ENCODE data around the gene KCNQ1.

The KCNQ1 gene

GRCh38 chr11:2673871-2674471, 229.2 kb downstream of the KCNQ1 start:
- H3K4me3 ChIP-seq (ENCODE audit: low read length) = no peak overlapping the region
- DNase-seq (ENCODE audit: low read depth, low spot score) = no peak

GRCh38 chr11:2674658-2675131, 229.9 kb downstream of the KCNQ1 start:
- no peak overlapping the region for H3K4me3 ChIP-seq (ENCODE audit: low read length)

GRCh38 chr11:2675540-2675939, 230.7 kb downstream of the KCNQ1 start:
- no peak for DNase-seq (ENCODE audit: low read depth, low spot score)

More at GRCh38 chr11:2674658-2675131, 229.9 kb downstream of the KCNQ1 start:
- DNase-seq (ENCODE audit: low read depth, low spot score) = no peak

GRCh38 chr11:2677127-2677526, 232.3 kb downstream of the KCNQ1 start:
- no peak for DNase-seq (ENCODE audit: low read depth, low spot score)
- H3K4me3 ChIP-seq (ENCODE audit: low read length) = no peak overlapping the region

More at GRCh38 chr11:2675540-2675939, 230.7 kb downstream of the KCNQ1 start:
- H3K4me3 ChIP-seq (ENCODE audit: low read length) = no peak overlapping the region

GRCh38 chr11:2678396-2678795, 233.6 kb downstream of the KCNQ1 start:
- no peak for DNase-seq (ENCODE audit: low read depth, low spot score)
- no peak overlapping the region for H3K4me3 ChIP-seq (ENCODE audit: low read length)

GRCh38 chr11:2679011-2679676, 234.3 kb downstream of the KCNQ1 start:
- no peak for DNase-seq (ENCODE audit: low read depth, low spot score)
- no peak overlapping the region for H3K4me3 ChIP-seq (ENCODE audit: low read length)

GRCh38 chr11:2681408-2682145, 236.8 kb downstream of the KCNQ1 start:
- H3K4me3 ChIP-seq (ENCODE audit: low read length) = no peak overlapping the region
- no peak for DNase-seq (ENCODE audit: low read depth, low spot score)

- H3K4me3 ChIP-seq (ENCODE audit: low read length) = no peak overlapping the region
- DNase-seq (ENCODE audit: low read depth, low spot score) = no peak
These were observed 239.0 kb downstream of the KCNQ1 start for GRCh38 chr11:2683806-2684205.

GRCh38 chr11:2684581-2684980, 239.8 kb downstream of the KCNQ1 start:
- DNase-seq (ENCODE audit: low read depth, low spot score) = no peak
- no peak overlapping the region for H3K4me3 ChIP-seq (ENCODE audit: low read length)

GRCh38 chr11:2685051-2685450, 240.2 kb downstream of the KCNQ1 start:
- no peak for DNase-seq (ENCODE audit: low read depth, low spot score)

GRCh38 chr11:2685566-2686359, 241.0 kb downstream of the KCNQ1 start:
- H3K4me3 ChIP-seq (ENCODE audit: low read length) = no peak overlapping the region
- DNase-seq (ENCODE audit: low read depth, low spot score) = no peak

More at GRCh38 chr11:2685051-2685450, 240.2 kb downstream of the KCNQ1 start:
- no peak overlapping the region for H3K4me3 ChIP-seq (ENCODE audit: low read length)

GRCh38 chr11:2686360-2687222, 241.8 kb downstream of the KCNQ1 start:
- no peak overlapping the region for H3K4me3 ChIP-seq (ENCODE audit: low read length)
- no peak for DNase-seq (ENCODE audit: low read depth, low spot score)

GRCh38 chr11:2687223-2687530, 242.4 kb downstream of the KCNQ1 start:
- DNase-seq (ENCODE audit: low read depth, low spot score) = no peak
- H3K4me3 ChIP-seq (ENCODE audit: low read length) = no peak overlapping the region

GRCh38 chr11:2687782-2688191, 243.0 kb downstream of the KCNQ1 start:
- no peak overlapping the region for H3K4me3 ChIP-seq (ENCODE audit: low read length)
- DNase-seq (ENCODE audit: low read depth, low spot score) = no peak

GRCh38 chr11:2688381-2689231, 243.8 kb downstream of the KCNQ1 start:
- no peak overlapping the region for H3K4me3 ChIP-seq (ENCODE audit: low read length)
- DNase-seq (ENCODE audit: low read depth, low spot score) = no peak

GRCh38 chr11:2689651-2690575, 245.1 kb downstream of the KCNQ1 start:
- no peak overlapping the region for H3K4me3 ChIP-seq (ENCODE audit: low read length)
- DNase-seq (ENCODE audit: low read depth, low spot score) = no peak
